Activated naive CD4-positive, alpha-beta T cell treated with anti-CD3 and anti-CD28 coated beads for 36 hours (primary cell): ENCODE measurements around the gene ADGRL3. TPM values are rescaled to one million over a fixed set of nuclear protein-coding genes. Genes with fewer than 3 reads are reported as not detected.
"Not testable (repeated sequence)": the region's sequence is repeated elsewhere in the genome, so short reads cannot be mapped to it uniquely, and the experiment has no call there.

Source experiments
- CTCF ChIA-PET: fragments of 350-600 bp; sonication (Branson Sonifier 250); formaldehyde crosslinking; loops from one replicate; lab custom pipeline; 2021; ENCODE audit warnings: antibody characterized with exemption; lab: Charles Lee
- DNase-seq: peaks from one replicate; pipeline ENCODE4 v3.0.0-alpha.2; 2020
- H3K27ac Mint-ChIP-seq: one replicate; pipeline ENCODE4 v1.8.0; 2021; ENCODE audit warnings: mild to moderate bottlenecking, mixed read lengths
- H3K27me3 Mint-ChIP-seq: one replicate; pipeline ENCODE4 v1.8.0; 2021; ENCODE audit warnings: low read depth, mixed read lengths
- H3K36me3 Mint-ChIP-seq: one replicate; pipeline ENCODE4 v1.8.0; 2021; ENCODE audit warnings: low read depth, mixed read lengths
- H3K4me1 Mint-ChIP-seq: one replicate; pipeline ENCODE4 v1.8.0; 2021; ENCODE audit warnings: low read depth, mixed read lengths
- H3K4me3 Mint-ChIP-seq: one replicate; pipeline ENCODE4 v1.8.0; 2021; ENCODE audit warnings: mild to moderate bottlenecking, moderate library complexity, mixed read lengths
- H3K9me3 Mint-ChIP-seq: one replicate; pipeline ENCODE4 v1.8.0; 2021; ENCODE audit warnings: mixed read lengths
- intact Hi-C: fragments of 100-400 bp; cut with micrococcal nuclease; formaldehyde crosslinking; loops from one replicate; pipeline ENCODE4 v1.15.1; 2023
- total RNA-seq, 2 experiments: library from RNA; stranded (reverse); gene quantifications; one replicate each; pipeline ENCODE4 v1.2.3, GENCODE V29; 2021

The ADGRL3 gene
- total RNA-seq, 2 experiments from 2014 or later, result not detected

- intact Hi-C loops, result no loop called here
- DNase-seq, result no peak
- H3K4me3 Mint-ChIP-seq, result no peak overlapping the region
- no peaks in the 10 kb centered on the region for H3K27me3 Mint-ChIP-seq
- no peak overlapping the region for H3K27ac Mint-ChIP-seq
- CTCF ChIA-PET, result no interaction called here
- H3K4me1 Mint-ChIP-seq, result no peaks in the 10 kb centered on the region
- H3K36me3 Mint-ChIP-seq, result no peaks in the 10 kb centered on the region
- H3K9me3 Mint-ChIP-seq, result peaks cover 4% of the 10 kb centered on the region
Observed at GRCh38 chr4:61619528-61619927, 419.4 kb downstream of the ADGRL3 start.

GRCh38 chr4:61628282-61628681 is 428.2 kb downstream of the ADGRL3 start:
- CTCF ChIA-PET, result no interaction called here
- Mint-ChIP-seq H3K4me1 (no peaks in the 10 kb centered on the region), H3K27ac (no peak overlapping the region), H3K4me3 (no peak overlapping the region), H3K27me3 (no peaks in the 10 kb centered on the region), H3K9me3 (peaks cover 8% of the 10 kb centered on the region), H3K36me3 (no peaks in the 10 kb centered on the region)
- DNase-seq, result no peak
- intact Hi-C loops, result no loop called here

- intact Hi-C loops, result no loop called here
- Mint-ChIP-seq H3K36me3 (no peaks in the 10 kb centered on the region), H3K4me1 (no peaks in the 10 kb centered on the region), H3K27ac (no peak overlapping the region), H3K27me3 (no peaks in the 10 kb centered on the region), H3K9me3 (peaks cover 7% of the 10 kb centered on the region), H3K4me3 (no peak overlapping the region)
- CTCF ChIA-PET, result no interaction called here
- no peak for DNase-seq
Observed at GRCh38 chr4:61628727-61629126, 428.6 kb downstream of the ADGRL3 start.

GRCh38 chr4:61630548-61630947 is 430.4 kb downstream of the ADGRL3 start:
- no peak overlapping the region for H3K27ac Mint-ChIP-seq
- CTCF ChIA-PET, result no interaction called here
- DNase-seq, result no peak
- no peak overlapping the region for H3K4me3 Mint-ChIP-seq
- H3K36me3 Mint-ChIP-seq, result no peaks in the 10 kb centered on the region
- intact Hi-C loops, result no loop called here
- peaks cover 6% of the 10 kb centered on the region for H3K9me3 Mint-ChIP-seq
- H3K27me3 Mint-ChIP-seq, result no peaks in the 10 kb centered on the region
- H3K4me1 Mint-ChIP-seq, result no peaks in the 10 kb centered on the region

GRCh38 chr4:61638591-61638990 is 438.5 kb downstream of the ADGRL3 start:
- DNase-seq, result no peak
- intact Hi-C loops, result no loop called here
- no peaks in the 10 kb centered on the region for H3K27me3 Mint-ChIP-seq
- H3K27ac Mint-ChIP-seq, result no peak overlapping the region
- CTCF ChIA-PET, result no interaction called here
- H3K36me3 Mint-ChIP-seq, result no peaks in the 10 kb centered on the region
- H3K4me1 Mint-ChIP-seq, result no peaks in the 10 kb centered on the region
- H3K9me3 Mint-ChIP-seq, result peaks cover 7% of the 10 kb centered on the region
- no peak overlapping the region for H3K4me3 Mint-ChIP-seq

- DNase-seq, H3K27me3 Mint-ChIP-seq, CTCF ChIA-PET, H3K27ac Mint-ChIP-seq, H3K4me3 Mint-ChIP-seq, intact Hi-C loops, H3K9me3 Mint-ChIP-seq, H3K36me3 Mint-ChIP-seq, H3K4me1 Mint-ChIP-seq: not testable (repeated sequence)
Observed at GRCh38 chr4:61646746-61647350, 446.7 kb downstream of the ADGRL3 start.

GRCh38 chr4:61648264-61648663 is 448.1 kb downstream of the ADGRL3 start:
- Mint-ChIP-seq H3K4me1 (no peaks in the 10 kb centered on the region), H3K27me3 (no peaks in the 10 kb centered on the region), H3K9me3 (peaks cover 6% of the 10 kb centered on the region), H3K36me3 (no peaks in the 10 kb centered on the region), H3K27ac (no peak overlapping the region), H3K4me3 (no peak overlapping the region)
- CTCF ChIA-PET, result no interaction called here
- no peak for DNase-seq
- intact Hi-C loops, result no loop called here

GRCh38 chr4:61657016-61657415 is 456.9 kb downstream of the ADGRL3 start:
- H3K27ac Mint-ChIP-seq, result no peak overlapping the region
- peaks cover 4% of the 10 kb centered on the region for H3K9me3 Mint-ChIP-seq
- no peak for DNase-seq
- no peak overlapping the region for H3K4me3 Mint-ChIP-seq
- no peaks in the 10 kb centered on the region for H3K36me3 Mint-ChIP-seq
- CTCF ChIA-PET, result no interaction called here
- no peaks in the 10 kb centered on the region for H3K4me1 Mint-ChIP-seq
- no peaks in the 10 kb centered on the region for H3K27me3 Mint-ChIP-seq
- intact Hi-C loops, result no loop called here

- CTCF ChIA-PET, result no interaction called here
- H3K4me3 Mint-ChIP-seq, result no peak overlapping the region
- H3K4me1 Mint-ChIP-seq, result no peaks in the 10 kb centered on the region
- DNase-seq, result no peak
- intact Hi-C loops, result no loop called here
- H3K27me3 Mint-ChIP-seq, result no peaks in the 10 kb centered on the region
- peaks cover 4% of the 10 kb centered on the region for H3K9me3 Mint-ChIP-seq
- no peaks in the 10 kb centered on the region for H3K36me3 Mint-ChIP-seq
- H3K27ac Mint-ChIP-seq, result no peak overlapping the region
Observed at GRCh38 chr4:61661960-61662359, 461.8 kb downstream of the ADGRL3 start.

- CTCF ChIA-PET, result no interaction called here
Observed at GRCh38 chr4:61662362-61662761, 462.2 kb downstream of the ADGRL3 start.

GRCh38 chr4:61663310-61663709 is 463.2 kb downstream of the ADGRL3 start:
- no peaks in the 10 kb centered on the region for H3K36me3 Mint-ChIP-seq
- peaks cover 4% of the 10 kb centered on the region for H3K9me3 Mint-ChIP-seq
- no peak overlapping the region for H3K4me3 Mint-ChIP-seq
- intact Hi-C loops, result no loop called here
- CTCF ChIA-PET, result no interaction called here
- no peak for DNase-seq
- no peaks in the 10 kb centered on the region for H3K4me1 Mint-ChIP-seq
- H3K27ac Mint-ChIP-seq, result no peak overlapping the region
- H3K27me3 Mint-ChIP-seq, result no peaks in the 10 kb centered on the region

More at GRCh38 chr4:61662362-61662761, 462.2 kb downstream of the ADGRL3 start:
- no peak overlapping the region for H3K27ac Mint-ChIP-seq
- no peak overlapping the region for H3K4me3 Mint-ChIP-seq
- H3K9me3 Mint-ChIP-seq, result peaks cover 4% of the 10 kb centered on the region
- DNase-seq, result no peak
- intact Hi-C loops, result no loop called here
- no peaks in the 10 kb centered on the region for H3K36me3 Mint-ChIP-seq
- H3K4me1 Mint-ChIP-seq, result no peaks in the 10 kb centered on the region
- H3K27me3 Mint-ChIP-seq, result no peaks in the 10 kb centered on the region

GRCh38 chr4:61665649-61666048 is 465.5 kb downstream of the ADGRL3 start:
- Mint-ChIP-seq H3K4me3 (no peak overlapping the region), H3K27me3 (no peaks in the 10 kb centered on the region), H3K36me3 (no peaks in the 10 kb centered on the region), H3K9me3 (peaks cover 2% of the 10 kb centered on the region), H3K4me1 (no peaks in the 10 kb centered on the region), H3K27ac (no peak overlapping the region)
- no peak for DNase-seq
- intact Hi-C loops, result no loop called here
- CTCF ChIA-PET, result no interaction called here

GRCh38 chr4:61666244-61666643 is 466.1 kb downstream of the ADGRL3 start:
- DNase-seq, result no peak
- no peaks in the 10 kb centered on the region for H3K36me3 Mint-ChIP-seq
- H3K27ac Mint-ChIP-seq, result no peak overlapping the region
- H3K27me3 Mint-ChIP-seq, result no peaks in the 10 kb centered on the region
- H3K4me3 Mint-ChIP-seq, result no peak overlapping the region
- intact Hi-C loops, result no loop called here
- CTCF ChIA-PET, result no interaction called here
- H3K9me3 Mint-ChIP-seq, result peaks cover 2% of the 10 kb centered on the region
- H3K4me1 Mint-ChIP-seq, result no peaks in the 10 kb centered on the region
